RWPE2 (cell line): ENCODE measurements around the gene ACOT12.

ENCODE experiments used
- ATAC-seq: fragments of 200-7000 bp; cut with Tn5 transposase; 3 replicates; pipeline ENCODE4 v1.9.1; 2021; ENCODE audit warnings: low read depth
- DNase-seq: peaks from one replicate; pipeline ENCODE4 v3.0.0-alpha.2; 2020; ENCODE audit warnings: low spot score
- H3K27ac ChIP-seq: fragments of 450-650 bp; 2 replicates; pipeline ENCODE4 v1.5.1; 2017; ENCODE audit warnings: mild to moderate bottlenecking; ENCODE audit not compliant: poor library complexity, severe bottlenecking
- H3K27me3 ChIP-seq: fragments of 250-450 bp; sonication (Bioruptor Pico); 2 replicates; pipeline ENCODE4 v1.5.1; 2021; ENCODE audit warnings: mild to moderate bottlenecking, moderate library complexity; ENCODE audit not compliant: insufficient read depth, poor library complexity, severe bottlenecking
- H3K36me3 ChIP-seq: fragments of 250-450 bp; sonication (Bioruptor Pico); 2 replicates; pipeline ENCODE4 v1.5.1; 2020; ENCODE audit warnings: low read depth, mild to moderate bottlenecking, moderate library complexity
- H3K4me1 ChIP-seq: fragments of 250-450 bp; sonication (Bioruptor Pico); 2 replicates; pipeline ENCODE4 v1.5.1; 2021; ENCODE audit warnings: mild to moderate bottlenecking, moderate library complexity; ENCODE audit not compliant: insufficient read depth, poor library complexity, severe bottlenecking
- H3K4me3 ChIP-seq: fragments of 250-450 bp; sonication (Bioruptor Pico); 2 replicates; pipeline ENCODE4 v1.5.1; 2021; ENCODE audit warnings: mild to moderate bottlenecking, moderate library complexity; ENCODE audit not compliant: severe bottlenecking
- H3K9me3 ChIP-seq: fragments of 250-450 bp; sonication (Bioruptor Pico); 2 replicates; pipeline ENCODE4 v1.5.1; 2021; ENCODE audit warnings: mild to moderate bottlenecking, moderate library complexity; ENCODE audit not compliant: severe bottlenecking
- TF ChIP-seq, protein P1 (sequence below): fragments of 450-650 bp; IDR thresholded peaks from one replicate; pipeline ENCODE4 v1.5.1; 2017; ENCODE audit warnings: mild to moderate bottlenecking, moderate library complexity; ENCODE audit not compliant: poor library complexity, severe bottlenecking

ACOT12 gene

DNA sequence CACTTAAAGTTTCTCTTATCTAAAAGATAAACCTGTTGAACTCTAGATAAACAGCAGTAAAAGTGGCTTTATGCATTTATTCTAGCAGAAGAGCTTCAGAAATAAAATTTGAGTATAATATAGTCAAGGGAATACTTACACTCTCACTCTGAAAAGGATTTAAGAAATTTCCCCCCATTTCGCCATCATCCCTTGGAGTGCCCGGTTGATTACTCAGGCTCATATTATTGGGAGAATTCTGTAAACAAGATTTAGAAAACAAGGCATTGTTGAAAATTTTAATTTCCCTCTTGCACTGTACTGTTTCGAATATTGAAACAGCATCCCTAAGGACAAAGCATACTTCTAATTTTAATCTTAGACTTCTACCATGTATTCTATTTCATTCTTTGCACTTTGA lies 34.5 kb upstream of the ACOT12 start:
- no peak for DNase-seq
- TF ChIP-seq, protein P1, sequence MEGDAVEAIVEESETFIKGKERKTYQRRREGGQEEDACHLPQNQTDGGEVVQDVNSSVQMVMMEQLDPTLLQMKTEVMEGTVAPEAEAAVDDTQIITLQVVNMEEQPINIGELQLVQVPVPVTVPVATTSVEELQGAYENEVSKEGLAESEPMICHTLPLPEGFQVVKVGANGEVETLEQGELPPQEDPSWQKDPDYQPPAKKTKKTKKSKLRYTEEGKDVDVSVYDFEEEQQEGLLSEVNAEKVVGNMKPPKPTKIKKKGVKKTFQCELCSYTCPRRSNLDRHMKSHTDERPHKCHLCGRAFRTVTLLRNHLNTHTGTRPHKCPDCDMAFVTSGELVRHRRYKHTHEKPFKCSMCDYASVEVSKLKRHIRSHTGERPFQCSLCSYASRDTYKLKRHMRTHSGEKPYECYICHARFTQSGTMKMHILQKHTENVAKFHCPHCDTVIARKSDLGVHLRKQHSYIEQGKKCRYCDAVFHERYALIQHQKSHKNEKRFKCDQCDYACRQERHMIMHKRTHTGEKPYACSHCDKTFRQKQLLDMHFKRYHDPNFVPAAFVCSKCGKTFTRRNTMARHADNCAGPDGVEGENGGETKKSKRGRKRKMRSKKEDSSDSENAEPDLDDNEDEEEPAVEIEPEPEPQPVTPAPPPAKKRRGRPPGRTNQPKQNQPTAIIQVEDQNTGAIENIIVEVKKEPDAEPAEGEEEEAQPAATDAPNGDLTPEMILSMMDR: no peak
- H3K27me3 ChIP-seq: no peaks in the 10 kb centered on the region
- H3K36me3 ChIP-seq: no peaks in the 10 kb centered on the region
- ATAC-seq: no peak
- peaks cover under 1% of the 10 kb centered on the region for H3K4me1 ChIP-seq
- no peaks in the 10 kb centered on the region for H3K9me3 ChIP-seq
- H3K4me3 ChIP-seq: no peak overlapping the region
- no peak overlapping the region for H3K27ac ChIP-seq

- ATAC-seq (no peak), DNase-seq (no peak)
- TF ChIP-seq, protein P1: no peak
- Histone ChIP-seq H3K27me3 (no peaks in the 10 kb centered on the region), H3K27ac (no peak overlapping the region), H3K4me1 (peaks cover 9% of the 10 kb centered on the region), H3K4me3 (no peak overlapping the region), H3K36me3 (no peaks in the 10 kb centered on the region), H3K9me3 (no peaks in the 10 kb centered on the region)
Observed at GRCh38 chr5:81427566-81427965, 33.6 kb upstream of the ACOT12 start.

DNA sequence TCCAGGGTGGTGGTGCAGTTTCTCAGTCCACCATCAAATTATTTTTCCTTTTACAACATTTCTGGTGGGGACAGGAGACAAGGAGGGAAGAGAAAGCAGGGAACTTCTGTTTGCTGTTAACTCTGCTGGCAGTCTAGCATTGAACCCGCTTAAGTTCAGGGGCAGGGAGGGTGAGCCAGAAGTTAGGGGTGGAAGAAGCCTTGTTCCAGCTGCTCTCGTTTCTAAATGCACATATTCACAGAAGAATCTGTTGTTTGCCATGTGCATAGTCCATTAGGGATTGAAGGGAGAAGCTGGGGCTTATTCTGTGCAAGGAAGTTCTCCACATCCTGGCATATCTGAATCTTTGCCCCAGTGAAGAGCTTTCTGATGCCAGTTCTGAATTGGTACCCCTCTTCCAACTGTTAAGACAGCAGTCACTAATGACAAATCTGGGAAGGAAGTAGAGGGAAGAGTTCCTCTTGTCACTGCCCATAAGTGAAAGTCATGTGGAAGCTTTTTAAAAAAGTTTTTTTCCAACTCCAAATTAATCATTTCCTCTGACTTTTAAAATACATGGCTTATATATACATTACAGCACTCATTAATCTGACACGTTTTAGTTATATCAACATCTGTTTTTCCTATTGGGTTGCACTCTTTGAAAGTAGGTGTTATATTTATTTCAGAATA lies 32.6 kb upstream of the ACOT12 start:
- H3K4me3 ChIP-seq: no peak overlapping the region
- peaks cover 15% of the 10 kb centered on the region for H3K4me1 ChIP-seq
- no peaks in the 10 kb centered on the region for H3K27me3 ChIP-seq
- TF ChIP-seq, protein P1: no peak
- ATAC-seq (no peak), DNase-seq (no peak)
- H3K36me3 ChIP-seq: no peaks in the 10 kb centered on the region
- no peak overlapping the region for H3K27ac ChIP-seq
- H3K9me3 ChIP-seq: no peaks in the 10 kb centered on the region

GRCh38 chr5:81425569-81425968 lies 31.6 kb upstream of the ACOT12 start:
- TF ChIP-seq, protein P1: peak; percentile 91
- DNase-seq: no peak
- H3K4me3 ChIP-seq: no peak overlapping the region
- no peaks in the 10 kb centered on the region for H3K9me3 ChIP-seq
- H3K36me3 ChIP-seq: no peaks in the 10 kb centered on the region
- peaks cover 20% of the 10 kb centered on the region for H3K4me1 ChIP-seq
- no peak for ATAC-seq
- H3K27me3 ChIP-seq: no peaks in the 10 kb centered on the region
- H3K27ac ChIP-seq: no peak overlapping the region

GRCh38 chr5:81424728-81425127 lies 30.8 kb upstream of the ACOT12 start:
- ATAC-seq (no peak), DNase-seq (no peak)
- no peaks in the 10 kb centered on the region for H3K9me3 ChIP-seq
- no peaks in the 10 kb centered on the region for H3K36me3 ChIP-seq
- H3K4me1 ChIP-seq: peaks cover 28% of the 10 kb centered on the region
- TF ChIP-seq, protein P1: no peak
- no peak overlapping the region for H3K4me3 ChIP-seq
- no peaks in the 10 kb centered on the region for H3K27me3 ChIP-seq
- no peak overlapping the region for H3K27ac ChIP-seq
